SIG-M5 treated with dmso at 0.1 percent for 504 hours (cell line): ENCODE results near the gene LRRC59.
"Not testable (repeated sequence)": the region's sequence is repeated elsewhere in the genome, so short reads cannot be mapped to it uniquely, and the experiment has no call there.

Experiments used
- DNase-seq: peaks from one replicate; lab custom pipeline; 2025; ENCODE audit not compliant: unreplicated experiment; lab: John Stamatoyannopoulos, UW

Gene LRRC59

DNA sequence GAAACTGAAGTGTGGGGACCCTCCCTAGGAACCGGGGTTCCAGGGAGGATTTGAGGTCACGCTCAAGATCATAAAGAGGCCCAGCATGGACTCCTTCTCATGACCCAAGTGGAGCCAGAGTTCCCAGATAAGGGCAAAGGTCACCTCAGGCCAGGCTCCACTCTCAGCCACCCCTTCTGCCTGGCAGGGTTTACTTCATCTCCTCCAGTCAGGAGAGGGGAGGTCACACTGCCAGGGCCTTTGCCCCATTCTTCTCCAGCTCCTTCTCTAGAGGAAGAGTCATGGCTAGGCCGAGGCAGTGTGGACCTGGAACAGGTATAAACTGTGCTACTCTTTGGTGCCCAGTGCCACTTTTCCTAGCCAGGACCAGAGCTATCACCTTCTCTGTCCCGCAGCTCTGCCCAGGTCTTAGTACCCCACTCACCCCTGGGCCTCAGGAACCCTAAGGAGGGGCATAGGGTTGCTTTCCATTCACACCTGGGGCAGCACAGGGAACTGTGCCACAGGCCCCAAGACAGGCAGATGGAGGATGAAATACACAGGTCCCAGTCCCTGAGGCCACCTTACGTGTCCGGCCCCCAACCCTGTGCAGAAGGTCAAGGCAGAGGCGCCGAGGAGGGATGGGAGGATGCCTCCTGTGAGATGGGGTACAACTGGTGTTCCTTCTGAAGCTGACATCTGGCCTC, 27.8 kb upstream of the LRRC59 start:
- no peak for DNase-seq

DNA sequence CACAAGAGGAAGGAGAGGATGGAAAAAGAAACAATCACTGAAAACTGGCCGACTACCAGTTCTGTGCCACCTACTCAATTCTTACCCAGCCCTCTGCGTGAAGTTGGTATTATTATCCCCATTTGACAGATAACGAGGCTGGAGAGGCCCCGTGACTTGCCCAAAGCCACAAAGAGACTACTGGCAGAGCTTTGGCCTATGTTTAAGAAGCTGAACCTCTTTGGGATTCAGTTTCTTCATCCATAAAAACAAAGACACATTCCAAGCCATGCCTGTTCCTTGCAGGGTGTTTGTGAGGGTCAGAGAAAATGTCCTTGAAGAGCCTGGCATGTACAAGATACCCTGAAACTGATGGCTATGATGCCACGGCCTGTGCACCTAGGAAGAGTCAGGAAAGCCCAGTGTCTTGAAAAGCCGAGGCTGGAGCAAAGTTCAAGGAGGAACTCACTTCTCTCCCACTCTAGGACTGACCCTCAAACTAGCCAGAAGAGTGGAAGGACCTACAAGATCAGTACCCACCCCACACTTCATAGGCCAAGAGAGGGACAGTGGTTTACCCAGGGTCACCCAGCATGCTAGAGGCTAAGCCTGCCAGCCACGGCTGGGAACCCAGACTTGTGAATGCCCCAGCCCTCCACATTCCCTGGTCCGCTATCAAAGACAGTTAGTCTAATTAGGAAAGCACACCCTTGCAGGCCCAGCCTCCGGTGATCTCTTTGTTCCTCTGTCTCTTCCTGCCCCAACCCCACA, 27.1 kb upstream of the LRRC59 start:
- DNase-seq = no peak

DNA sequence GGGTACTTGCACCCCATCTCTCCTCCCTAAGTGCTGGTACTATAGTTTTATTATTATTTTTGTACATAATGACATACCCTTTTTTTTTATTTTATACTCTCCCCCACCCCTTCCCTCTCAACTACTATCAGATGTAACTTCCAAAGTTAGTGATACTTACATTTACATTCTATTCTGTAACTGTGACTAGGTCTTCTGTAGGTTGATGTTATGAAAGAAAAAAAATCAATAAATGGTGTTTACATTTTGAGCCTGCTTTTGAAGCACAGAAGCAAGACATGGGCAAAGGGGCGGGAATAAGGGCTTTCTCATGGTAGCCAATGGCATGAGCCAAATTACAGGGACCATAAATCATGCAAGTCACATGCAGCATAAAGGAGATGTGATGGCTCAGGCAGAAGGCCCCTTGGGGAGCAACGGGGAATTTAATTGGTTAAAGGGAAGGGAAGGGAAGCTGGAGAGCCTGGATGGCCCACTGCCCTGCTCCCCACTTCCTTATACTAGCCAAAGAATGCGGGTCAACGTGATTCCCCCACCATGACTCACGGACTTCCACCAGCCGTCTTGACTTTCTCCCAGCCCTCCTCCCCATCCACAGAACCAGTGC, 26.3 kb upstream of the LRRC59 start:
- DNase-seq = no peak

DNA sequence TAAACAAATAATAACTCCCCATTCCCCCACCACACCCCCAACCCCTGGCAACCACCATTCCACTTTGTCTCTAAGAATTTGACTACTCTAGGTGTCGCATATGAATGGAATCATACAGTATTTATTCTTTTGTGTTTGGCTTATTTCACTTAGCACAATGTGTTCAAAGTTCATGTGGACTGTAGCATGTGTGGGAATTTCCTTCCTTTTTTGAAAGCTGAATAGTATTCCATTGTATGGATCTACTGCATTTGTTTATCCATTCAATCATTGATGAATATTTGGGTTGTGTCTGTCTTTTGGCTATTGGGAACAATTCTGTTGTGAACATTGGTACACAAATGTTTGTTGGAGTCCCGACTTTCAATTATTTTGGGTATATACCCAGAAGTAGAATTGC, 25.4 kb upstream of the LRRC59 start:
- DNase-seq = no peak

DNA sequence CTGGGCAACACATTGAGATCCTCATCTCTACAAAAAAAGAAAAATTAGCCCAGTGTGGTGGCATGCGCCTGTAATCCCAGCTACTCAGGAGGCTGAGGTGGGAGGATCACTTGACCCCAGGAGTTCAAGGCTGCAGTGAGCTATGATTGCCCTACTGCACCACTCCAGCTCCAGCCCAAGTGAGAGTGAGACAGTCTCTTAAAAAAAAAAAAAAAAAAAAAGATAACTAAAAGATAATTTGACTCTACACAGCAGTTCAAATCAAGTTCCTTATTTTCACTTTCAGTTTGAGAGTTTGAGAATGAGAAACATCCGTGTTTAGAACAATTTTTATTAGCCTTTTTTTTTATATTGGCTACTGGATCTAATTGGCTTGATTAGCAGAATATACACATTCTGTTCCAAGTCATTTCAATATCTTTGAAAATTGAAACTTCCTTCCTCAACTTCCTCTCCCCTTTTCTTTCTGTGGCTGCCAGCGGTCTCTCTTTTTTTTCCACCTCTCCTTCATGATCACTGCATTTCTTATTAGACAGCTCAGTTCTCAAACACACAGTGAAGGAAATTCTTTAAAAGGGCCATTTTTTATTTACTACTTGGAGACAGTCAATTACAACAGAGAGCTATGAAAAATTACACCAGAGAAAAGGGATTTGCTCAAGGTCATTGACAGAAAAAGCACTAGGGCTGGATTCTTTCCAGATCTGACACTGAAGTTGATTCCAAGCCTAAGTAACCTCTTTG, 24.2 kb upstream of the LRRC59 start:
- peak; percentile 71 for DNase-seq

DNA sequence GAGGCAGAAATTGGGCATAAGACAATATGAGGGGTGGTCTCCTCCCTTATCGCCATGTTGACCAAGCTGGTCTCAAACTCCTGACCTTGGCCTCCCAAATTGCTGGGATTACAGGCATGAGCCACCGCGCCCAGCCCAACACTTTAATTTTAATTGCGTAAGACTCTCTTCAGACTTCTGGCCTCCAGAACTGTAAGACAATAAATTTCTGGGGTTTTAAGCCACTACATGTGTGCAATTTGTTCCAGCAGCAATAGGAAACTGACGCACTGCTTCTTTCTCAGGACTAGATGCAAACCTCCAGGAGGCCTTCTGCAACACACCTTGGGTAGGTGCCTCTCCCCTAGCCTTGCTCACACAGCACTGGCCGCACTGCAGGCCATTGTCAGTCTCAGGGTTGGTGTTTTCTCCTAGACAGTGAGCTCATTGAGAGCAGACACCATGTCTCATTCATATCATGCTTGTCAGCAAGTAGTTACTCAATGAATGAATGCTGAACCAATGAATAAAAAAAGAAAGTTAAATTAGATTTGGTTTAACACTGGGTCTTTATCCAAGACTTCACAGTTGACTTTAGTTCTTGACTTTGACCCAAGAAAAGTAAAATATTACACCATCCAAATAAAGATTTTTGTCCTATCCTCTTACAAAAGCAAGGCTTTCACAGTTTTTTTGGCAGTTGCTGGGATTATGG, 23.2 kb upstream of the LRRC59 start:
- peak; percentile 23 for DNase-seq

DNA sequence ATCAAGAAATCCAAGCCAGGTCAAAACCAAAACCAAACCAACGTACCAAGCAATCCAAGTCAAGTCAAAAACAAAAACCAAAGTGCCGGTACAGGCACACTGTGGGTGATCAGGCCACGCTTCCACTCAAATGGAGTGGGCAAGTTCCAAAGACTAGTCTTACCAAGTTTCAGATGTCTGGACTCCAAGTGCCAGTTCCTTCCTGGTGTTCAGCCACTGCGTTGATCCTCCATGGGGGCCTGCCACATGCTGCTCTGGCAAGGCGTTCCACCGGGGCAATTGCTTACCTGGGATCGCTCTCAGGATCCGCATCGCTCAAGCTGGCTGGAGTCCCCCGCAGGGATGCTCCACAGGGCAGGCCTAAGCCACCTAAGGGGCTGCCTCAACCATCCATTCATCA, 22.3 kb upstream of the LRRC59 start:
- DNase-seq = not testable (repeated sequence)

DNA sequence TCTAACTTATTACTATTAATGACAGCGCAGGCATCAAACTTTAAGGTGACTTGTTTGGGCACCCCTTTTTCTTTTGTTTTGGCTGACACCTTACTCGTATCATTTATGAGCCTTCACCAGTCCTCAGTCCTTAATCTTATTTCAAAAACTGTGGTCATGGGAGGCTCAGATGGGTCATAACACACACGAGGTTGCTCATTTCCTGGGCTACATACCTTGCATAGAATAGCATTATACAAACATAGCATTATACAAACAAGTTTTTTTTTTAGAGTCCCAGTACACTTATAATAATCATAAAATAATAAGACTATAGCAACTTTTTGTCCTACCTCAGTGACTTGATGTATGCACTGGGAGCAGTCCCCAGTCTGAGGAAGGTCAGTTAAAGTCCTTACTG, 17.5 kb upstream of the LRRC59 start:
- DNase-seq = no peak

DNA sequence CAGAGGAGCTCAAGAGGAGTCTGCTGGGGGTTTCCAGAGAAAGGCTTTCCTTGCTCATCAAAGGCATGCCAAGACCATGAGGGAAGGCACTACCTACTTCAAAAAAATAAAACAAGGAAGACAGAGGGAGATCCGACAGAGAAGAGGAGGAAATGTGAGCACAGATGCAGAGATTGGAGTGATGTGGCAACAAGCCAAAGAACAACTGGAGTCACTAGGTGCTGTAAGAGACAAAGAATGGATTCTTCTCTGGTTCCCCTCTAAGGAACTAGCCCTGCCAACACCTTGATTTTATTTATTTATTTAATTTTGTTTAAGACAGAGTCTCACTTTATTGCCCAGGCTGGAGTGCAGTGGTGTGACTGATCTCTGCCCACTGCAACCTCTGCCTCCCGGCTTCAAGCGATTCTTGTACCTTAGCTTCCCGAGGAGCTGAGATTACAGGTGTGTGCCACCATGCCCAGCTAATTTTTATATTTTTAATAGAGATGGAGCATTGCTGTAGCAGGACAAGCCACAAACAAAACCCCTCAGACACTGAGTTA, 14.9 kb upstream of the LRRC59 start:
- DNase-seq = no peak

DNA sequence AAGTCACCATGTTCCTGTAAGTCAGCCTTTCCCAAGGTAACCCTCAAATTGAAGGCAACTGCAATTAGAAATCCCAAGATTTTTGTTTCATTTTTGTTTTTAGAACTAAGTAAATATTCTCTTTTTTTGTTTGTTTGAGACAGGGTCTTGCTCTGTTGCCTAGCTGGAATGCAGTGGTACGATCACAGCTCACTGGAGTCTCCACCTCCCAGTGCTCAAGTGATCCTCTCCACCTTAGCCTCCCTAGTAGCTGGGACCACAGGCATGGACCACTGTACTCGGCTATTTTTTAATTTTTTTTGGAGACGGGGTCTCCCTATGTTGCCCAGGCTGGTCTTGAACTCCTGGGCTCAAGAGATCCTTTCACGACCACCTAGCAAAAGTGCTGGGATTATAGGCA, 10.6 kb upstream of the LRRC59 start:
- no peak for DNase-seq

DNA sequence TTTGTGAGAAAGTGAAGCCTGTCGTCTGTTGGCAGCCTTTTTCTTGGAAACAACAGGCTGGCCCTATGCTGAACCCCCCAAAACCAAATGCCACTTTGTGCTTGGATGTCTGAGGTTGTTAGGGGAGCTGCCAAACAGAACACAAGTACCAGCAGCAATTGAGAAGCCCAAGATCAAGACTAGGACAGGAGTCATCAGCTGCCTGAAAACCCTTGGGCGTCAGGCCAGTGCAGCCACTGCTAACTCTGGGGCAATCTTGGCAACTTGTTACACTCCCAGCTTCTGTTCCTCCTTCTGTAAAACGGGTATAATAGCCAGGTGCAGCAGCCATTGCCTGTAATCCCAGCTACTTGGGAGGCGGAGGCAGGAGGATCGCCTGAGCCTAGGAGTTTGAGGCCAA, 9.3 kb upstream of the LRRC59 start:
- no peak for DNase-seq

DNA sequence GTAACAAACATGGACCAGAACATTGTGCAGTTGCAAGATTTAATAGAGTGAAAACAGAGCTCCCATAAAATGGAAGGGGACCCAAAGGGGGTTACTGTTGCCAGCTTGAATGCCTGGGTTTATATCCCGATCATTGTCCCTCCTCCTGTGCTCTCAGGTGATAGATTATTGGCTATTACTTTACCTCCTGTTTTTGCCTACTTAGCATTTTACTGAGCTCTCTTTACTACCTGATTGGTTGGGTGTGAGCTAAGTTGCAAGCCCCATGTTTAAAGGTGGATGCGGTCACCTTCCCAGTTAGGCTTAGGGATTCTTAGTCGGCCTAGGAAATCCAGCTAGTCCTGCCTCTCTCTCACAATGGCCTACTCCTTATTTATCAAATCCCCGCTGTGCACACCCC, 8.0 kb upstream of the LRRC59 start:
- DNase-seq = not testable (repeated sequence)

DNA sequence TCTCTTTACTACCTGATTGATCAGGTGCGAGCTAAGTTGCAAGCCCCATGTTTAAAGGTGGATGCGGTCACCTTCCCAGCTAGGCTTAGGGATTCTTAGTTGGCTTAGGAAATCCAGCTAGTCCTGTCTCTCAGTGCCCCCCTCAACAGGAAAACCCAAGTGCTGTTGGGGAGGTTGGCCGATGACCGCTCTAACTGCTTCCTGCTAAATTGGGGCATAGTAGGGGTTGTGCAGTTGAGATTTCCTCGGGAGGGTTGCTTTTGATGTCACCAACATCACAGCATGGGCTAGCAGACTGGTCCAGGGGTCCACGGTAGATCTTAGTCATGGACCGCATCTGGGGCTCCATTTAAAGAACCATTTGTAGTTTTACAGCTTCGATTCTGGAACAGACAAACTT, 2.3 kb upstream of the LRRC59 start:
- DNase-seq = not testable (repeated sequence)

DNA sequence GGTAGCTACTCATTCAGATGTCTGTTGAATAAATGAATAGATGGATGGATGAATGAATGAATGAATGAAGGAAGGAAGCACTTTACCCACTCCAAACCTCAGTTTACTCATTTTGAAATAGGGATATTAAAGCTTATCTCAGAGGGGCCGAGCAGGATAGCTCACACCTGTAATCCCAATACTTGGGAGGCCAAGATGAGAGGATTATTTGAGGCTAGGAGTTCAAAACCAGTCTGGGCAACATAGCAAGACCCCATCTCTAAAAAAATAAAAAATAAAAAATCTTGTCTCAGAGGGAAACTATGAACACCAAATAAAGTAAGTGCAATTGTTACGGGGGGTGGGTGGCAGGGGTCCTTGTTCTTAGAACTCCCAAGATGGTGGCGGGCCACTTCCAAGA, 1.3 kb upstream of the LRRC59 start:
- DNase-seq = not testable (repeated sequence)

DNA sequence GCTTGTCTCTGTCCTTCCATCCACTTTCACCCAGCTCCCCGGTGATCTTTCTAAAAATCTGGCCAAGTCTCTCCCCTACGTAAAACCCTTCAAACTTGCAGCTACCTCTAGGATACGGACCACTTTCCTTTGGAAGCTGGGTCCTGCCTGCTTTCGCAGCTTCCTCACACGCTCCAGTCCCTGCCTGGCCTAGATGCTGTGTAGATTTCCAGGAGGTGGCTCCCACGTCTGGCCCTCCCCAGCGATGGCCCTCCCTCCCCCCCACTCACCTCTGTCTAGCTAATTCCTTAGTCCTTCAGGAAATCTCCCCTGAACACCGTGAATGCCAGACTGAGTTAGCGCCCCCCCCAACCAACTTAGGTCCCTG, 579 bp upstream of the LRRC59 start:
- no peak for DNase-seq

DNA sequence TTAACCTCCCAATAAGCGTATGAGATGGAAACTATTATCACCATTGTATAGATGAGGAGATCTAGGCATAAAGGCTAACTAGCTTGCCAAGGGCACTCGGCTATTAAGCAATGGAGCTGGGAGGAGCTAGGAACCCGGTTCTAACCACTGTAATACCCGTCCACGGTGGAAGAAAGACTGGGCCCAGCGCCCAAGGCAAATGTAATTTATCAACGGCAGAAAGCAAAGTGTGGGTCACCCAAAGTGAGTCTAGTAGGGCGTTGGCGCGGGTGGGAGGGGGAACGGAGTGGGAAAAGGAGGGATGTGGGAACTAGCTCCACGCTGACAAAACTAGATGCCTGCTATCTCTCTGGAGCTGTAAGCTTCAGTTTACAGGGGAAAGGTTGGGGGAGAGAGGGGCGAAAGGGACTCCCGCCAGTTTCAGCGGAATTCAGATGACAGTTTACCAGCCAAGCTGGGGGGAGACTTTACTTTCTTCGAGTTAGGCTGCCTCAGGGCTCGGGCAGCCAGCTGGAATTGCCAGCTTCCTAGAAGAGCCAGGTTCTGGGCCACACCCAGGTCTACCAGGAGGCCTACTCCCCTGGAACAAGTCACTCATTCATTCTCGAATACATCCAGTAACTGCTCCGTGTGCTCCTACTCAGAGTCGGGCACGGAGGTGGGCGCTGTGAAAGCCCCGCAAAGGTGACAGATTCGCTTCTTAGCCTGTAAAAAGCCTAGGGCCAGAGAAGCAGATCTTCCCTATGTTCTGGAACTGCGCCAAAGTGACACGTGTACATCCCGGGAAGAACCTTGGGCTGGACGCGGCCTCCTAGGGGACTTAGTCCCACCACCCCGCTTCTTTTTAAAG, 837 bp downstream of the LRRC59 start:
- DNase-seq = peak; percentile 64

DNA sequence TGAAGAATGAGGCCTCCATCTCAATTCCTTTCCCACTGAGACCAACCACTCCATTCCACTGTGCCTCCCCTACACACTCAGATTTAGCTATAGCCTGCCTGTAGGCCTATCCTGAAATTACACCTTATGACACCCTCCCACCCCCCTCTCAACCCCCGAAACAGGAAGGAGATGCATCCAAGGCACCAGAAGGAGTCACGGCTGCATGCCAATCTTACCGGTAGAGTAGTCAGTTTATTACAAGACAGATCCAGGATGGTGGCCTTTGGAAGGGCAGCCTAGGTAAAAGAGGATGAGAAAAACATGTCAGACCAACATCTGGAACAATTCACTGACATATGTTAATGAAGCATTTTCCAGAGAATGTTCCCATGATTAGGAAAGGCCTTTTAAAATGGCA, 2.6 kb downstream of the LRRC59 start:
- no peak for DNase-seq

DNA sequence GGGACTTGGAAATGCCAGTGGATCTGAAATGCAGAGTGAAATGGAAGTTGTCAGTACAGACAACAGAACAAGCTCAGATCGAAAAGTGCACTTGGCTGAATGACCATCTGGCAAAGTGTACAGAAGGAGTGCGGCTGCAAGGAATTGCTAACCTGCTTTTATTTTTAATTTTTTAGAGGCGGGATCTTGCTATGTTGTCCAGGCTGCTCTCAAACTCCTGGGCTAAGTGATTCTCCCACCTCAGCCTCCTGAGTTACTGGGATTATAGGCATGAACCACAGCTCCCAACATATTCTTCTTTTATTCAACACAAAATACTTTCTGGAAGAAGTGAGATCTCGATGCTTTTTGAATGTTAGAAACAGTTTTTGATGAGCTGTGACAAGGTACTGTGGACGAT, 3.6 kb downstream of the LRRC59 start:
- no peak for DNase-seq

DNA sequence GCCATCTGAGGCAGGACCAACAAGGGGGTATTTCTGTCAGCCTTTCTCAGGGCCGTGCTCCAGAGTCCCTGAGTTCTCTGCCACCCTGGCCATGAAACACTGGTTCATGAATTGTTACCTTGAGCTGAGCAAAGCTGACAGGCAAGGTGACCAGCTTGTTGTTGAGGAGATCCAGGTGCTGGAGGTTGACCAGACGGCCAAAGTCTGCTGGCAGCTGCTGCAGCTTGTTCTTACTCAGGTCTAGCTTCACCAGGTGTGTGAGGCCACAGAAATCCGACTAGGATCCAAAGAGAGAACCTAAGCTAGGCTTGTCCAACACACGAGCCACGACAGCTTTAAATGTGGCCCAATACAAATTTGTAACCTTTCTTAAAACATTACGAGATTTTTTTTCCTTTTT, 4.7 kb downstream of the LRRC59 start:
- no peak for DNase-seq

DNA sequence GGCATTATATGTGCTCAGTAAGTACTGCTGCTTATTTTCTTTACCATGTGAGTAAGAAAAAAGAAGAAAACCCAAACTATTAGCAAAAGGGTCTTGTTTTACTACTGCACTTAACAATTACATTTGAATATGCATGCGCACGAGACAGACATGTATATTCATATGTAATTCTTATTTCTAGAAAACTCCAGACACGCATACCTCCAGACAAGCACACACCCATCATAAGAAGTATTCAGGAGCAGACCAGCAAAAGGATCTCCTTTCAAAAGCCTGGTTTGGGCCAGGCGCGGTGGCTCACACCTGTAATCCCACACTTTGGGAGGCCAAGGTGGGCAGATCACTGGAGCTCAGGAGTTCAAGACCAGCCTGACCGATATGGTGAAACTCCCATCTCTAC, 7.8 kb downstream of the LRRC59 start:
- no peak for DNase-seq
